GM23338 (cell line): ENCODE data around the gene PLS3. TPM values are rescaled to one million over a fixed set of nuclear protein-coding genes. Genes with fewer than 3 reads are reported as not detected.

Experiments
- ATAC-seq: fragments of 200-7000 bp; cut with Tn5 transposase; 3 replicates; pipeline ENCODE4 v1.9.1; 2020
- DNase-seq: peaks from one replicate; pipeline ENCODE4 v3.0.0-alpha.2; 2015; ENCODE audit warnings: low spot score
- H2AFZ ChIP-seq: fragments of 200-600 bp; sonication (generic); 2 replicates; pipeline ENCODE4 v1.8.0; 2016; ENCODE audit warnings: antibody characterized with exemption, mild to moderate bottlenecking, moderate library complexity
- H3F3A ChIP-seq: fragments of 200-600 bp; sonication (generic); replicated peaks from 2 replicates; pipeline ENCODE4 v1.8.0; 2017; ENCODE audit warnings: antibody characterized with exemption, mixed run types, low read depth
- H3K27ac ChIP-seq: fragments of 200-600 bp; sonication (generic); 2 replicates; pipeline ENCODE4 v1.6.1; 2016; ENCODE audit warnings: low read depth
- H3K27me3 ChIP-seq: fragments of 200-600 bp; sonication (generic); 2 replicates; pipeline ENCODE4 v1.8.0; 2016; ENCODE audit warnings: mild to moderate bottlenecking, mixed run types, moderate library complexity; ENCODE audit not compliant: insufficient read depth
- H3K36me3 ChIP-seq: fragments of 200-600 bp; sonication (generic); 2 replicates; pipeline ENCODE4 v1.8.0; 2016; ENCODE audit warnings: mild to moderate bottlenecking; ENCODE audit not compliant: insufficient read depth
- H3K4me1 ChIP-seq: fragments of 200-600 bp; sonication (generic); 2 replicates; pipeline ENCODE4 v1.8.0; 2016; ENCODE audit warnings: mild to moderate bottlenecking, moderate library complexity; ENCODE audit not compliant: insufficient read depth
- H3K4me2 ChIP-seq: fragments of 200-600 bp; sonication (generic); 2 replicates; pipeline ENCODE4 v1.7.1; 2017; ENCODE audit warnings: mixed run types
- H3K4me3 ChIP-seq: fragments of 200-600 bp; sonication (generic); 2 replicates; pipeline ENCODE4 v1.6.1; 2016; ENCODE audit warnings: mixed run types
- H3K79me2 ChIP-seq: fragments of 200-600 bp; sonication (generic); replicated peaks from 2 replicates; pipeline ENCODE4 v1.8.0; 2017; ENCODE audit warnings: mild to moderate bottlenecking; ENCODE audit not compliant: insufficient read depth
- H3K9me2 ChIP-seq: fragments of 200-600 bp; sonication (generic); 2 replicates; pipeline ENCODE4 v1.8.0; 2017; ENCODE audit not compliant: insufficient read depth
- H4K20me1 ChIP-seq: fragments of 200-600 bp; sonication (generic); replicated peaks from 2 replicates; pipeline ENCODE4 v1.8.0; 2017; ENCODE audit warnings: mild to moderate bottlenecking; ENCODE audit not compliant: insufficient read depth
- H3K27ac Mint-ChIP-seq: 2 replicates; pipeline ENCODE4 v1.8.0; 2020; ENCODE audit warnings: inconsistent platforms, mild to moderate bottlenecking, moderate library complexity, mixed read lengths
- H3K27me3 Mint-ChIP-seq: 3 replicates; pipeline ENCODE4 v1.8.0; 2022; ENCODE audit warnings: low read depth, mild to moderate bottlenecking, moderate library complexity, mixed read lengths, inconsistent platforms; ENCODE audit not compliant: insufficient read depth, poor library complexity
- H3K36me3 Mint-ChIP-seq: 3 replicates; pipeline ENCODE4 v1.8.0; 2021; ENCODE audit warnings: low read depth, mild to moderate bottlenecking, inconsistent platforms, moderate library complexity, mixed read lengths
- H3K4me1 Mint-ChIP-seq: 3 replicates; pipeline ENCODE4 v1.8.0; 2020; ENCODE audit warnings: mild to moderate bottlenecking, inconsistent platforms, mixed read lengths
- H3K4me3 Mint-ChIP-seq: 3 replicates; pipeline ENCODE4 v1.8.0; 2021; ENCODE audit warnings: moderate library complexity, mild to moderate bottlenecking, inconsistent platforms, mixed read lengths
- H3K9me3 Mint-ChIP-seq: 3 replicates; pipeline ENCODE4 v1.8.0; 2020; ENCODE audit warnings: moderate library complexity, mild to moderate bottlenecking, inconsistent platforms, mixed read lengths
- CTCF ChIP-seq, 2 experiments: fragments of 200-600 bp in 1 of 2; sonication (generic) in 1 of 2; conservative IDR thresholded peaks; 2 replicates each; pipeline versions ENCODE4 v1.5.1 to v1.6.1; 2016 to 2017; ENCODE audit warnings: antibody characterized with exemption in 2 of 2, low read depth in 2 of 2, mild to moderate bottlenecking in 2 of 2, moderate library complexity in 1 of 2
- NANOG ChIP-seq: IDR thresholded peaks from 2 replicates; pipeline ENCODE4 v1.6.1; 2016; ENCODE audit warnings: antibody characterized with exemption, borderline replicate concordance
- ZNF331 ChIP-seq: fragments of 250-450 bp; sonication (Bioruptor Pico); IDR thresholded peaks from 2 replicates; pipeline ENCODE4 v1.5.0; 2020; ENCODE audit warnings: low read depth, mild to moderate bottlenecking, moderate library complexity
- ZNF462 ChIP-seq: fragments of 250-450 bp; sonication (Bioruptor Pico); IDR thresholded peaks from 2 replicates; pipeline ENCODE4 v1.5.0; 2020; ENCODE audit warnings: mild to moderate bottlenecking, moderate library complexity
- polyA plus RNA-seq: library from polyadenylated mRNA; unstranded; fragments of >200 nt; fragmentation: Nextera tagmentation; extraction: Ambion mirVana; gene quantifications from 2 replicates; pipeline ENCODE4 v1.2.1, GENCODE V29; 2016
- total RNA-seq: library from RNA; depleted of rRNA; stranded (reverse); fragments of >200 nt; shearing (Covaris generic); gene quantifications from 2 replicates; pipeline ENCODE4 v1.2.3, GENCODE V29; 2014

Gene PLS3
- total and polyA plus RNA-seq, 2 experiments from 2014 or later: 81.6 to 128 TPM

- H3K4me1 Mint-ChIP-seq: peaks cover 7% of the 10 kb centered on the region
- H3K4me3 Mint-ChIP-seq: no peak overlapping the region
- no peaks in the 10 kb centered on the region for H3K36me3 Mint-ChIP-seq
- Histone ChIP-seq H3K27ac (no peak overlapping the region), H3K4me1 (0 out of 2 replicates have a peak, but pooled peaks cover 7% of the 10 kb centered on the region), H2AFZ (no peak overlapping the region), H3F3A (no peaks in the 10 kb centered on the region), H3K9me2 (no peaks in the 10 kb centered on the region), H3K36me3 (no peaks in the 10 kb centered on the region), H3K4me3 (no peak overlapping the region), H4K20me1 (no peaks in the 10 kb centered on the region), H3K27me3 (no peaks in the 10 kb centered on the region), H3K4me2 (no peak overlapping the region), H3K79me2 (no peaks in the 10 kb centered on the region)
- DNase-seq (peak; percentile 54), ATAC-seq (peak; percentile 61)
- no peaks in the 10 kb centered on the region for H3K9me3 Mint-ChIP-seq
- no peak overlapping the region for H3K27ac Mint-ChIP-seq
- peak; percentile 52 to 65 for TF ChIP-seq CTCF (conservative IDR thresholded peaks at IDR 0.05; ENCODE audit: low read depth in 2 of 2)
- no peak for TF ChIP-seq ZNF331
- peaks cover 5% of the 10 kb centered on the region for H3K27me3 Mint-ChIP-seq
Observed at GRCh38 chrX:115679460-115679859, 118.5 kb downstream of the PLS3 start.

GRCh38 chrX:115687595-115687994 is 126.6 kb downstream of the PLS3 start:
- Histone ChIP-seq H4K20me1 (no peaks in the 10 kb centered on the region), H3K79me2 (no peaks in the 10 kb centered on the region), H2AFZ (no peak overlapping the region), H3K4me2 (peak overlapping the region; percentile 49), H3K9me2 (no peaks in the 10 kb centered on the region), H3K4me3 (no peak overlapping the region), H3K27me3 (no peaks in the 10 kb centered on the region), H3K36me3 (no peaks in the 10 kb centered on the region), H3K4me1 (peaks cover 8% of the 10 kb centered on the region; the same call in 1 of the 2 replicates), H3K27ac (peak overlapping the region; percentile 92), H3F3A (no peaks in the 10 kb centered on the region)
- Mint-ChIP-seq H3K36me3 (no peaks in the 10 kb centered on the region), H3K4me3 (no peak overlapping the region), H3K4me1 (peaks cover 31% of the 10 kb centered on the region), H3K27ac (peak overlapping the region; percentile 98), H3K27me3 (no peaks in the 10 kb centered on the region), H3K9me3 (peaks cover 2% of the 10 kb centered on the region; the same call in 1 of the 3 replicates)
- ATAC-seq (peak; percentile 46), DNase-seq (no peak)
- peak; percentile 21; the same call in 1 of the 2 replicates for TF ChIP-seq NANOG
- TF ChIP-seq ZNF462: no peak
